NCI-H1092 treated with DMSO at 0.1 percent for 48 hours (cell line): ENCODE data around the gene GSG1L2.
"Not testable (repeated sequence)": the region's sequence is repeated elsewhere in the genome, so short reads cannot be mapped to it uniquely, and the experiment has no call there.

Experiments
- DNase-seq: peaks from one replicate; lab custom pipeline; 2025; lab: John Stamatoyannopoulos, UW

GSG1L2 gene

DNA sequence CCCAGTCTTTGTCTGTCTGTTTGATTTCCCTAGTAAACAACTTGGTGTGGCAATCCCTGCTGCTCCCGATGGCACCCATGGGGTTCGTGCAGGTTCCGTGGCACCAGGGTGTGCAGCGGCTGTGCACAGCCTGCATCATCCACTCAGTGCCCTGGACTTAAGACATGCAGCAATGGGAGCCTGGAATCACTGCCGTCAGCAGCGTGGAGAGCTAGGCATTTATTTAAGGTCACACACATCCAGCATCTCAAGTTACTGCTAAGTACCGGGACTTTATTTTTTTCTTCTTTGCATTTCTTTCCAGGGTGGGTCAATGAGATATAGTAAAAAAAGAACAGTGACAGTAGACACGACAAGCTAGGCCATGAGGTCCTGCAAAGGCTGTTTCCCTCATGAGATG, 33.3 kb downstream of the GSG1L2 start:
- DNase-seq, result no peak

DNA sequence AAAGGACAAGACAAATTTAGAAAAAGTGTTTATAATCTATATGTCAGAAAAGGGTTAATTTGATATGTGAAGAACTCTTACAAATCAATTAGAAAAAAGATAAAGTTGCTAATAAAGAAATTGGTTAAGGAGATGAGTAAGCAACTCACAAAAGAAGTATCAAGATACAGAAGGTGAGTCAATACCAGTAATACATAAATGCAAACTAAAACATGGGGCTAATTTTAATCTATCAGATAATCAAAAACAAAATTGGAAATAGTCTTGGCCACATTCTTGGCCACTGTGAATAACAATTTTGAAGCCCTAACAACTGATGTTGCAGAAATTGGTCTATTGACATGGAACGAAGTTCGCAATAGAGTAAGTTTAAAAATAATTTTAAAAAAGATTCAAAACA, 37.3 kb downstream of the GSG1L2 start:
- no peak for DNase-seq

DNA sequence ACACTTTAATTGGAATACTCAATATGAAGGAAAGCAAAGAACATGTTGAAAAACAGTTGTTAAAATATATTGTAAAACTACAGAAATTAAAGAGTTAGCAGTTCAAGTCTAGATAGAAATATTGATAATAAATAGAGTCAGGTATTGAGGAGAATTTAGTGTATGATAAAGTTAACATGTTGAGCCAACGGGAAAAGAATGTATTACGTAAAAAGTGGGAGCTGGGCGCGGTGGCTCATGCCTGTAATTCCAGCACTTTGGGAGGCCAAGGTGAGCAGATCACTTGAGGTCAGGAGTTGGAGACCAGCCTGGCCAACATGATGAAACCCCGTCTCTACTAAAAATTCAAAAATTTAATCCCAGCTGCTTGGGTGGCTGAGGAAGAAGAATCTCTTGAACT, 38.4 kb downstream of the GSG1L2 start:
- DNase-seq, result not testable (repeated sequence)

- no peak for DNase-seq
Measured at GRCh38 chr17:9783050-9783449, 38.8 kb downstream of the GSG1L2 start.

DNA sequence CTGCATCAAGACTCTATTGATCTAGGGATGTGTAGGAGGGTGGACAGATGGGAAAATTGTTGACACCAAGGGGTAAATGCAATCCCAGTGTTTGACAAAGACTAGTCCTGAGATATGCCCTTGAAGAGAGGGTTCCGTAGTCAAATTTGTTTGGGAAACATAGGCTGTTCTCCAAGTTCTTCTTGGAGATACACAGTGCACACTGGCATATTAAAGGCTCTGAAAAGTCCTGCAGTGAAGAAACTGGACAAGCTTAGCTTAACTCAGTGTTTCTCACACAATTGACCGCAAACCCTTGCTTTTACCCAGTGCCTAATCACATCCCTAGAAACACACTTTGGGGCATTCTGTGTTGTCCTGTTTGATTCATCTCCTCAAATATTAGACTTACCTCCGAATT, 41.3 kb downstream of the GSG1L2 start:
- no peak for DNase-seq

DNA sequence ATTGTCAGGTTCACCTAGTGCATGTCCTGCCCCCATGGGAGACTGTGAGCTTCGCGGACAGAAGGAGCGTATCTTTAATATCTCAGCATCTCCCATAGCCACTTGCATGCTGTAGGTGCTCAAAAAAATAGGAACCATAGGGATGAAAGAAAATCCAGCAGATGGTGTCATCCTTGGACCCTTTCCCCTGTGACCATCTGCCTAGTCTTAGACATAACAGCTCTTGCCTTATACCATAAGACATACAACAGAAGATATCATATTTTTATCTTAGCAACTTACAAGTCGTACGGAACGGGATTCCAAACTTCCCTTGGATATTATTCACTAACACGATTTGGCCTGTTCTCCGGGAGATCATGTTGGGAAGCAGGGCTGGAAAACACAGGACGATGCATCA, 45.0 kb downstream of the GSG1L2 start:
- DNase-seq, result no peak

- no peak for DNase-seq
Measured at GRCh38 chr17:9772658-9773057, 49.2 kb downstream of the GSG1L2 start.

DNA sequence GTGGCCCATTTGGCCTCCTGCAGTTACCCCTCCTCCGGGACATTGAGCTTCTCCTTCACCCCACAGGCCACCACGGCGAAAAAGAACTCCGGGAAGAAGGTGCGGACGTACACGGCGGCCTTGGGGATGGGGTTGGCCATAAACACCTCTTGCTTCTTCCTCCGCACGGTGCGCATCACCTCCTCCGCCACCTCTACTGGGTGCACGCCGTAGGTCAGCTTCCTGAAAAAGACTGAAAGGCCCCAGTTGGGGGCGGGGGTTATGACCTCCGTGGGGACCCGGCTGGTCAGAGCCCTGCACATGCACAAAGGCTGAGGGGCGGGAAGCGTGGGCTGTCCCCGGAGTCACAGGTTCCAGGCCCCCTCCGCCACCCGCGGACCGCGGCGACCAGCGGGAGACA, 50.4 kb downstream of the GSG1L2 start:
- DNase-seq, result no peak

DNA sequence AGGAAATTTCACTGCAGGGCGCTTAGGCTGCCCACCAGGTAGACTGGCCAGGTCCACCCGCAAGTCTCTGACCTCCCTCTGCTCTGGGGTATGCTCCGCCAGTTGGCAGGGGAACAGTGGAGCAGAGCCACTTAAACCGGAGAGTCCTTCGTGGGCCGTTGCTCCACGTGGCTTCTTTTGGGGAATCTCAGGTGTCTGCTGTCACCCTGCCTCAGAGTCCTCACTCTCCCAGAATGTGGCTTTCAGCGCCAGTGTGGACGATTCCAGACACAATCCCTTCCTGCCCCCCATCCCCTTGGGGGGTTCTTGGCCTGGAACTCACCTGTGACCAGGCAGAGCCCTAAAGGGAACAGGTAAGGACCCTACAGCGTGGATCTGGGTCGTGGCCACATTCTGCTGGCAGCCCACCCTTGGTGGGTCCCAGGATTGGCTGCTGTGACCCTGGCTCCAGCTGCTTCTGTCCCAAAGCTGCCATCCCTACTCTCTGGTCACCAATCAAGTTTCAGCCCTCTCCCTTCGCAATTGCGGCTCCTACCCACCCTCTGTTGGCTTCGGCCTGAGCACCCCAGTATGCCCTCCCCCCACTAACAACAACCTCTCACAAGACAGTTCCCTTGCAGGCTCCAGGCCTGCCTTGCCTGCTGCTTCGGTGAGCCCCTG, 52.7 kb downstream of the GSG1L2 start:
- no peak for DNase-seq

GRCh38 chr17:9768381-9768934, 53.4 kb downstream of the GSG1L2 start:
- DNase-seq, result peak; percentile 11

DNA sequence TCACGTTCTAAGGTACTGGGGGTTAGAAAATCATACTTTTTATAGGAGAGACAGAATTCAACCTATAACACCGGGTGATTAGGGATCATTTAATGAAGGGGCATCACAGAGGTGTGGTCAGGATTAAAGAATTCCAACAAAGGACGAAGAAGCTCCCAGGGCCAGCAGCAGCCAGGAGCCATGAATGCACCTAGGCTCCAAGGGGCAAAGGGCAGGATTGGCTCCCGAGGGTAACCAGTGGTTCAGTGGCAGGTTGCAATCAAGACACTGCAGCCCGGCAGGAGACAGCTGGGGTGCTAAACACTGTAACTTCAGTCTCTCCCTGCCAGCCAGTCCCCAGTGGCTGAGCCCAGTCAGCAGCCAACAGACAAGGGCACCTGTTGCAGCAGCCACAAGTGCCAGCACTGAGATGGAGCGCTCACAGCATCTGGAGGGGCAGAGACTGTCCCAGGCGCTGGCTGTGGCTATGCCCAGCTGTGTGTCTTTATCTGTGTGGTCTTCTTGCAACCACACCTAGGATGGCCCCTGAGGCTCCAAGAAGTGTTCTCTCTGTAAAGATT, 54.4 kb downstream of the GSG1L2 start:
- DNase-seq, result no peak

DNA sequence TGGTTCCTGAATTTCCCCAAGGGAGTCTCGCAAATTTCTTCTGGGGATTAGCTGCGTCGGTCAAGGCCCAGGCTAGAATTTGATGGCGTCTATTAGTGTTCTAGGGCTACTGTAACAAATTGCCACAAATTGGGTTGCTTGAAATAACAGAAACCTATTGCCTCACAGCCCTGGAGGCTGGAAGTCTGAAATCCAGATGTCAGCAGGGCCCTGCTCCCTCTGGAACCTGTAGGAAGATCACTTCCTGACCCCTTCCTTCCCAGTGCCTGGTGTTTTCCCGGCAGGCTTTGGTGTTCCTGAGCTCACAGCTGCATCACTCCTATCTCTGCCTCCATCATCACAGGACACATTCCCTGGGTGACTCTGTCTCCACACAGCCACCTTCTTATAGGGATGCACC, 54.9 kb downstream of the GSG1L2 start:
- DNase-seq, result no peak

DNA sequence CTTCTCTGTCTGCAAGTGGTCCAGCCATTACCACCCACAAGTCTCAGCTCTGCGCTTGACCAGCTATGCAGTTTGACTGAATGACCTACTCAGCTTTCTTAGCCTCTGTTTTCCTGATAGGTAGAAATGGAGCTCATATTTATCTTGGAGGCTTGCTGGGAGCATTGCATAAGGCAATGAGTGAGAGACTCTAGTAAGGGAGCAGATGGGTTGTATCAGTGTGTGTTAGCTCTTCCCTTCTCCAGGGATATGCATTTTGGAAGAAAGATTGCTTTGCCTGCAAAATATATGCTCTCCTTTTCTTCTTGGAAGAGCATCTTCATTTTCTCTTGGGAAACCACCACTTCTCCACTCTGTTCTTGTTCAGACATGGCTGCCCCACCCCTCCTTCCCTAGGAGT, 56.6 kb downstream of the GSG1L2 start:
- DNase-seq, result no peak

- no peak for DNase-seq
Measured at GRCh38 chr17:9763643-9764042, 58.2 kb downstream of the GSG1L2 start.

- no peak for DNase-seq
Measured at GRCh38 chr17:9760266-9760665, 61.6 kb downstream of the GSG1L2 start.

GRCh38 chr17:9755083-9755482, 66.8 kb downstream of the GSG1L2 start:
- no peak for DNase-seq
